IPS-18a (cell line): ENCODE measurements around the gene ROM1.
"Not testable (repeated sequence)": the region's sequence is repeated elsewhere in the genome, so short reads cannot be mapped to it uniquely, and the experiment has no call there.

Experiments
- H3K27ac ChIP-seq: one replicate; pipeline ENCODE4 v1.5.1; 2013; ENCODE audit warnings: low read length
- H3K27me3 ChIP-seq: one replicate; pipeline ENCODE4 v1.6.1; 2013; ENCODE audit warnings: mild to moderate bottlenecking, low read length; ENCODE audit not compliant: control insufficient read depth, insufficient read depth
- H3K36me3 ChIP-seq: one replicate; pipeline ENCODE4 v1.6.1; 2013; ENCODE audit warnings: low read depth, low read length; ENCODE audit not compliant: control insufficient read depth
- H3K4me1 ChIP-seq: one replicate; pipeline ENCODE4 v1.6.1; 2013; ENCODE audit warnings: low read depth, low read length; ENCODE audit not compliant: control insufficient read depth
- H3K4me3 ChIP-seq: one replicate; pipeline ENCODE4 v1.5.1; 2013; ENCODE audit warnings: low read length
- H3K9ac ChIP-seq: one replicate; pipeline ENCODE4 v1.6.1; 2013; ENCODE audit warnings: mild to moderate bottlenecking, low read length, moderate library complexity
- H3K9me3 ChIP-seq: one replicate; pipeline ENCODE4 v1.6.1; 2013; ENCODE audit warnings: low read depth, low read length; ENCODE audit not compliant: control insufficient read depth

Gene ROM1

GRCh38 chr11:62612366-62613290, at the start of gene ROM1, which contains the start of gene EML3:
Gene ROM1, plus strand, starts transcription at chr11:62613257. Its CDS starts 25 bp downstream, at chr11:62613282.
Gene EML3, minus strand, starts transcription at chr11:62612775. Its CDS starts 318 bp downstream, at chr11:62612457.
- H3K36me3 ChIP-seq: peaks cover 3% of the 10 kb centered on the region
- H3K27ac ChIP-seq: no peak within 1 kb of the TSS
- H3K9me3 ChIP-seq: no peaks in the 10 kb centered on the region
- no peaks in the 10 kb centered on the region for H3K4me1 ChIP-seq
- peak within 1 kb of the TSS; percentile 33 for H3K9ac ChIP-seq
- peaks cover 11% of the 10 kb centered on the region for H3K27me3 ChIP-seq
- peak within 1 kb of the TSS; percentile 71 for H3K4me3 ChIP-seq

- no peak overlapping the region for H3K27ac ChIP-seq
- H3K4me3 ChIP-seq: no peak overlapping the region
- peaks cover 8% of the 10 kb centered on the region for H3K4me1 ChIP-seq
- H3K36me3 ChIP-seq: peaks cover 73% of the 10 kb centered on the region
- H3K9ac ChIP-seq: no peak overlapping the region
- H3K9me3 ChIP-seq: no peaks in the 10 kb centered on the region
- H3K27me3 ChIP-seq: no peaks in the 10 kb centered on the region
Observed at GRCh38 chr11:62565100-62565802, 47.8 kb upstream of the ROM1 start.

GRCh38 chr11:62566247-62566646, 46.8 kb upstream of the ROM1 start:
- Histone ChIP-seq H3K9ac (no peak overlapping the region), H3K27ac (no peak overlapping the region), H3K36me3 (peaks cover 74% of the 10 kb centered on the region), H3K27me3 (no peaks in the 10 kb centered on the region), H3K4me1 (no peaks in the 10 kb centered on the region), H3K9me3 (no peaks in the 10 kb centered on the region), H3K4me3 (no peak overlapping the region)

GRCh38 chr11:62567018-62567633, 45.9 kb upstream of the ROM1 start:
- Histone ChIP-seq H3K27ac (no peak overlapping the region), H3K4me3 (no peak overlapping the region), H3K9me3 (no peaks in the 10 kb centered on the region), H3K4me1 (no peaks in the 10 kb centered on the region), H3K27me3 (no peaks in the 10 kb centered on the region), H3K36me3 (peaks cover 83% of the 10 kb centered on the region), H3K9ac (no peak overlapping the region)

- Histone ChIP-seq H3K36me3 (peaks cover 76% of the 10 kb centered on the region), H3K27ac (no peak overlapping the region), H3K9ac (no peak overlapping the region), H3K4me3 (no peak overlapping the region), H3K4me1 (peaks cover under 1% of the 10 kb centered on the region), H3K9me3 (no peaks in the 10 kb centered on the region), H3K27me3 (no peaks in the 10 kb centered on the region)
Observed at GRCh38 chr11:62569611-62570010, 43.4 kb upstream of the ROM1 start.

GRCh38 chr11:62570903-62571302, 42.2 kb upstream of the ROM1 start:
- H3K4me1 ChIP-seq, H3K4me3 ChIP-seq, H3K9ac ChIP-seq, H3K27me3 ChIP-seq, H3K27ac ChIP-seq, H3K9me3 ChIP-seq: not testable (repeated sequence)
- H3K36me3 ChIP-seq: peaks cover 64% of the 10 kb centered on the region

- H3K4me1 ChIP-seq, H3K27ac ChIP-seq, H3K9me3 ChIP-seq, H3K9ac ChIP-seq, H3K27me3 ChIP-seq, H3K4me3 ChIP-seq: not testable (repeated sequence)
- H3K36me3 ChIP-seq: peaks cover 61% of the 10 kb centered on the region
Observed at GRCh38 chr11:62571493-62571892, 41.6 kb upstream of the ROM1 start.

- H3K27ac ChIP-seq: no peak overlapping the region
- H3K9me3 ChIP-seq: no peaks in the 10 kb centered on the region
- no peaks in the 10 kb centered on the region for H3K27me3 ChIP-seq
Observed at GRCh38 chr11:62572431-62572830, 40.6 kb upstream of the ROM1 start.

GRCh38 chr11:62573006-62573591, 40.0 kb upstream of the ROM1 start:
- H3K9me3 ChIP-seq: no peaks in the 10 kb centered on the region
- peaks cover 7% of the 10 kb centered on the region for H3K4me1 ChIP-seq
- H3K36me3 ChIP-seq: peaks cover 59% of the 10 kb centered on the region
- no peaks in the 10 kb centered on the region for H3K27me3 ChIP-seq
- peak overlapping the region; percentile 91 for H3K9ac ChIP-seq
- peak overlapping the region; percentile 79 for H3K27ac ChIP-seq
- H3K4me3 ChIP-seq: peak overlapping the region; percentile 93

More at GRCh38 chr11:62572431-62572830, 40.6 kb upstream of the ROM1 start:
- Histone ChIP-seq H3K4me3 (peak overlapping the region; percentile 93), H3K36me3 (peaks cover 61% of the 10 kb centered on the region), H3K9ac (peak overlapping the region; percentile 91), H3K4me1 (peaks cover 7% of the 10 kb centered on the region)

GRCh38 chr11:62573592-62574362, 39.3 kb upstream of the ROM1 start, which contains the start of gene EEF1G:
Gene EEF1G, minus strand, starts transcription at chr11:62573891. Its CDS starts 49 bp downstream, at chr11:62573842.
- Histone ChIP-seq H3K4me3 (peak within 1 kb of the TSS; percentile 93), H3K4me1 (peaks cover 7% of the 10 kb centered on the region), H3K36me3 (peaks cover 60% of the 10 kb centered on the region), H3K27me3 (no peaks in the 10 kb centered on the region), H3K9ac (peak within 1 kb of the TSS; percentile 91), H3K9me3 (no peaks in the 10 kb centered on the region), H3K27ac (peak within 1 kb of the TSS; percentile 79)
